H1 (cell line): ENCODE data around the gene MREG. TPM values are rescaled to one million over a fixed set of nuclear protein-coding genes. Genes with fewer than 3 reads are reported as not detected.

Experiments
- RNF2 ChIP-seq: fragments of 200-900, 300-1000 bp; sonication (generic); IDR thresholded peaks from 2 replicates; pipeline ENCODE4 v1.7.1; 2016; ENCODE audit warnings: borderline replicate concordance, low read depth, mild to moderate bottlenecking, antibody characterized with exemption, low read length; ENCODE audit not compliant: poor library complexity, severe bottlenecking; ENCODE audit errors: missing control alignments
- SIX5 ChIP-seq: IDR thresholded peaks from 2 replicates; pipeline ENCODE4 v1.6.1; 2011; ENCODE audit warnings: mild to moderate bottlenecking, low read depth, low read length
- ZNF274 ChIP-seq: IDR thresholded peaks from 2 replicates; pipeline ENCODE4 v1.7.0; 2012; ENCODE audit warnings: low read length, borderline replicate concordance; ENCODE audit errors: extremely low read depth
- polyA plus RNA-seq, 7 experiments: library from polyadenylated mRNA; depleted of rRNA in 3 of 7; stranded (reverse) in 5 of 7; unstranded in 2 of 7; fragments of >200 nt in 5 of 7; fragments of 200-250 nt in 2 of 7; gene quantifications; 1 replicate in 5 of 7; 2 replicates in 1 of 7; 4 replicates in 1 of 7; pipeline versions ENCODE4 v1.2.1 to v1.2.3, GENCODE V29; 2011 to 2013; ENCODE audit warnings: missing spikeins in 2 of 7, mixed read lengths in 2 of 7
- total RNA-seq: library from RNA; stranded (reverse); fragmentation: NEBNext Ultra II Directional; extraction: Animal tissue kit (Norgen Biotek cat#: 25700); gene quantifications from 2 replicates; pipeline ENCODE4 v1.2.1, GENCODE V29; 2021
- TF ChIP-seq, protein P1 (sequence below): IDR thresholded peaks from 2 replicates; pipeline ENCODE4 v1.6.1; 2011; ENCODE audit warnings: low read depth, mild to moderate bottlenecking, low read length; ENCODE audit not compliant: insufficient read depth

MREG gene
- total and polyA plus RNA-seq, 2 of the 8 experiments (the other 6 are each of a cell fraction or from before 2014, with no cell fraction given): 7.5 to 31.9 TPM

DNA sequence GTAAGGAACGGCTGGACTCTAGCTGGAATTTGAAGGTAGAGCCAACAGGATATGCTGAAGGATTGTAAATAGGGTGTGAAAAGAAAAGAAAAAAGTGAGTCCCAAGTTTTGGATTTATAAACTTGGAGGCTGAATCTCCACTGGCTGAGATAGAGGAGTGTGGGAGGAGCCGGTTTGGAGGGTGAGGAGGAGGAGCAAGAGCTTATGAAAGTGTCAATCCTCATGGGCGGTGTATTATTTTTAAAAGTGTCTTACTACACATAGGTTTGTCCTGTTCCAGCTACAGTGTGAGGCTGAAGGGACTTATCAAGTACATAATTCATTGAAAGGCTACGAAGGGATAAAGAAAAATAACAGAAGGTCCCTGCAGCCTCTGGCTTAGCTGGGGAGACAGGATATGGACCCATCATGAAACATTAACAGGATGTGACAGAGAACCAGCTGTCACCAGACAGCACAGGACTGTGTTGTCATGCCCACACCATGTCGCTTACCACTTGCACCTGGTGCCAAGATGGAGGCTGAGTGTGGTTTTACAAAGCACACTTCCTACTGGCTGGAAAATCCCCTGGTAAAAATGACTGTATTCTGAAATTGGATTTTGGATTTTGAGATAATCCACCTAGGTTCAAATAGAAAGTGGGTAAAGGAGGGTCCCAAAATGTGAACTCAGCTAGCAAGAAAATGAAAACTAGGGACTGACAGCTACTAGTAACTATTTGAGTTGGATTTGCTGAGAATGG, 2.5 kb upstream of the MREG start (continued):
- TF ChIP-seq, protein P1, sequence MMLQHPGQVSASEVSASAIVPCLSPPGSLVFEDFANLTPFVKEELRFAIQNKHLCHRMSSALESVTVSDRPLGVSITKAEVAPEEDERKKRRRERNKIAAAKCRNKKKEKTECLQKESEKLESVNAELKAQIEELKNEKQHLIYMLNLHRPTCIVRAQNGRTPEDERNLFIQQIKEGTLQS: no peak
- no peak for TF ChIP-seq ZNF274
- no peak for TF ChIP-seq RNF2
- TF ChIP-seq SIX5: no peak
